Body of pancreas (tissue), 4 donors: ENCODE measurements around the gene SPAG8. TPM values are rescaled to one million over a fixed set of nuclear protein-coding genes. Genes with fewer than 3 reads are reported as not detected.

Experiments
- ATAC-seq: fragments of 150-250 bp; one replicate; pipeline ENCODE4 v1.9.1; 2016
- DNase-seq, 4 donors: peaks; one replicate each; pipeline ENCODE4 v3.0.0-alpha.2; 2019
- H3K27ac ChIP-seq, 4 donors: fragments of 200-600 bp; sonication (generic); 1 replicate in 3 of 4; 2 replicates in 1 of 4; pipeline versions ENCODE4 v1.5.1 to v1.6.1; 2016 to 2019; ENCODE audit warnings: mild to moderate bottlenecking in 1 of 4, mixed read lengths in 1 of 4, moderate library complexity in 1 of 4
- H3K27me3 ChIP-seq, 2 donors: fragments of 200-600 bp; sonication (generic); one replicate each; pipeline ENCODE4 v1.6.0; 2016; ENCODE audit warnings: mild to moderate bottlenecking in 1 of 2
- H3K36me3 ChIP-seq, 2 donors: fragments of 200-600 bp; sonication (generic); replicated peaks in 1 of 2; 2 replicates each; pipeline ENCODE4 v1.5.1; 2016; ENCODE audit warnings: low read depth in 2 of 2; ENCODE audit not compliant: insufficient read depth in 1 of 2
- H3K4me1 ChIP-seq: fragments of 200-600 bp; sonication (generic); one replicate; pipeline ENCODE4 v1.6.0; 2016
- H3K4me3 ChIP-seq, 2 donors: fragments of 200-600 bp; sonication (generic); 1 replicate in 1 of 2; 2 replicates in 1 of 2; pipeline ENCODE4 v1.5.1; 2016 to 2019
- H3K9me3 ChIP-seq, 3 donors: fragments of 200-600 bp; sonication (generic); 1 replicate in 2 of 3; 2 replicates in 1 of 3; pipeline ENCODE4 v1.5.1; 2016
- POLR2A ChIP-seq, 3 donors: fragments of 450-650 bp; IDR thresholded peaks; one replicate each; pipeline ENCODE4 v1.6.1; 2016; ENCODE audit warnings: antibody characterized with exemption in 3 of 3, mild to moderate bottlenecking in 2 of 3
- WGBS, 2 donors: methylation state at CpG; one replicate each; pipeline ENCODE4 v1.1.5; 2017; 5-methylcytosine and 5-hydroxymethylcytosine counted together
- intact Hi-C: fragments of 100-400 bp; cut with DNase I; formaldehyde crosslinking; loops from one replicate; pipeline ENCODE4 v1.15.1; 2023
- total RNA-seq, 2 donors: library from RNA; depleted of rRNA; stranded (reverse); fragments of >200 nt; gene quantifications; one replicate each; pipeline ENCODE4 v1.1.0, GENCODE V29; 2016
- TF ChIP-seq, protein P1 (sequence below), 7 experiments: fragments of 450-650 bp in 4 of 7; fragments of 200-600 bp in 3 of 7; sonication (generic) in 3 of 7; IDR thresholded peaks; one replicate each; pipeline ENCODE4 v1.5.1; 2016 to 2019; ENCODE audit warnings: antibody characterized with exemption in 7 of 7

Gene SPAG8
- total RNA-seq, 2 donors from 2014 or later, result 1.6 TPM; not detected in 1

DNA sequence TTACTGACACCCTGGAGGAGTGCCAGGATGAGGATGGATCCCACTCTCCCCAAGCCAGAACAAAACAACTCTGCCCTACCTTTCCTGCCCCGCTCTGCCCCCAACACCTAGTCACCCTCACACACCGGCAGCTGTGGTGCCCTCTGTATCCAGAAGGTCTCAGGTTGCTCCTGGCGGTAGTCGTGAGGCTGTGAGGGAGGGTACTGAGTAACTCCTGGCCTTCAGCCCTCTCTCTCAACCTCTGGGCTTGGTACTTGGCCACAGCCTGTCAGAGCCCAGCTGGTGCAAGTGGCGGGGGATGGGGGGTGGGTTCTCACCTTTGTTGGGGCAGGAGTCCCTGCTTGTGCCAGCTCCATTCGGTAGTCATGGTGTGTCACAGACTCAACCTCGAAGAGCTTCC is 1.9 kb downstream of the SPAG8 start:
- Histone ChIP-seq H3K4me1 (peaks cover 33% of the 10 kb centered on the region), H3K27me3 (no peaks in the 10 kb centered on the region), H3K4me3 (no peak overlapping the region), H3K27ac (no peak overlapping the region), H3K36me3 (peaks cover 0 to 3% of the 10 kb centered on the region in 2 donors), H3K9me3 (no peaks in the 10 kb centered on the region)
- ATAC-seq (no peak), DNase-seq (no peak)
- TF ChIP-seq POLR2A (IDR thresholded peaks at IDR 0.05), result no peak
- TF ChIP-seq, protein P1, sequence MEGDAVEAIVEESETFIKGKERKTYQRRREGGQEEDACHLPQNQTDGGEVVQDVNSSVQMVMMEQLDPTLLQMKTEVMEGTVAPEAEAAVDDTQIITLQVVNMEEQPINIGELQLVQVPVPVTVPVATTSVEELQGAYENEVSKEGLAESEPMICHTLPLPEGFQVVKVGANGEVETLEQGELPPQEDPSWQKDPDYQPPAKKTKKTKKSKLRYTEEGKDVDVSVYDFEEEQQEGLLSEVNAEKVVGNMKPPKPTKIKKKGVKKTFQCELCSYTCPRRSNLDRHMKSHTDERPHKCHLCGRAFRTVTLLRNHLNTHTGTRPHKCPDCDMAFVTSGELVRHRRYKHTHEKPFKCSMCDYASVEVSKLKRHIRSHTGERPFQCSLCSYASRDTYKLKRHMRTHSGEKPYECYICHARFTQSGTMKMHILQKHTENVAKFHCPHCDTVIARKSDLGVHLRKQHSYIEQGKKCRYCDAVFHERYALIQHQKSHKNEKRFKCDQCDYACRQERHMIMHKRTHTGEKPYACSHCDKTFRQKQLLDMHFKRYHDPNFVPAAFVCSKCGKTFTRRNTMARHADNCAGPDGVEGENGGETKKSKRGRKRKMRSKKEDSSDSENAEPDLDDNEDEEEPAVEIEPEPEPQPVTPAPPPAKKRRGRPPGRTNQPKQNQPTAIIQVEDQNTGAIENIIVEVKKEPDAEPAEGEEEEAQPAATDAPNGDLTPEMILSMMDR (IDR thresholded peaks at IDR 0.05), result no peak
- 90 to 96% methylated on average over 3 to 7 of the region's 7 CpGs for WGBS, 2 donors
- intact Hi-C loops, result no loop called here

DNA sequence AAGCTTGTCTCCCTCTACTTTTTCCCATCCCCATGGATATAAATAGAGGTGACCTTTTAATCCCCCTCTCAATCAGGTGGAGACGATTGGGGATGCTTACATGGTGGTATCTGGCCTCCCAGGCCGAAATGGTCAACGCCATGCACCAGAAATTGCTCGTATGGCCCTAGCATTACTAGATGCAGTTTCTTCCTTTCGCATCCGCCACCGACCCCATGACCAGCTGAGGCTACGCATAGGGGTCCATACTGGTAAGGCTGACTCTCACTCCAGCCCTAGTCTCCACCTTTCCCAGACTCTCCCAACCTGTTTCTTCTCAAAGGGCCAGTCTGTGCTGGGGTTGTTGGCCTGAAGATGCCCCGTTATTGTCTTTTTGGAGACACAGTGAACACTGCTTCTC is 3.6 kb downstream of the SPAG8 start:
- no peak overlapping the region for H3K4me3 ChIP-seq
- WGBS, 2 donors, result 87 to 90% methylated on average over 9 of the region's 9 CpGs
- no peak overlapping the region for H3K27ac ChIP-seq
- ATAC-seq, result no peak
- intact Hi-C loops, result no loop called here
- H3K9me3 ChIP-seq, result no peaks in the 10 kb centered on the region
- no peak for TF ChIP-seq POLR2A (IDR thresholded peaks at IDR 0.05)
- TF ChIP-seq, protein P1 (IDR thresholded peaks at IDR 0.05), result no peak
- no peak for DNase-seq
- H3K36me3 ChIP-seq, result peaks cover 0 to 3% of the 10 kb centered on the region in 2 donors
- peaks cover 23% of the 10 kb centered on the region for H3K4me1 ChIP-seq
- no peaks in the 10 kb centered on the region for H3K27me3 ChIP-seq

DNA sequence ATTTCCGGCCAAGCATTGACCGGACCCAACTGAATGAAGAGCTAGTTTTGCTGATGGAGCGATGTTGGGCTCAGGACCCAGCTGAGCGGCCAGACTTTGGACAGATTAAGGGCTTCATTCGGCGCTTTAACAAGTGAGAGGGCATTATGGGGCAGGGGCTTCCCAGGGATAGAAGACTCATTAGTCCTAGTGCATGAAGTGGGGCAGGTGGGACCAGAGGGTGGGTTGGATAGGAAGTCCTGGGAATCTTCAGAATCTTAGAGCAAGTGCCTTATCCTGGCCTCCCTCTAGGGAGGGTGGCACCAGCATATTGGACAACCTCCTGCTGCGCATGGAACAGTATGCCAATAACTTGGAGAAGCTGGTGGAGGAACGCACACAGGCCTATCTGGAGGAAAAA is 6.0 kb downstream of the SPAG8 start:
- peaks cover 0 to 3% of the 10 kb centered on the region in 2 donors for H3K36me3 ChIP-seq
- ATAC-seq (no peak), DNase-seq (no peak)
- intact Hi-C loops, result no loop called here
- H3K4me1 ChIP-seq, result peaks cover 2% of the 10 kb centered on the region
- no peak overlapping the region for H3K4me3 ChIP-seq
- no peak for TF ChIP-seq POLR2A (IDR thresholded peaks at IDR 0.05)
- TF ChIP-seq, protein P1 (IDR thresholded peaks at IDR 0.05), result no peak
- no peaks in the 10 kb centered on the region for H3K27me3 ChIP-seq
- WGBS, 2 donors, result 96 to 99% methylated on average over 8 of the region's 8 CpGs
- no peaks in the 10 kb centered on the region for H3K9me3 ChIP-seq
- H3K27ac ChIP-seq, result no peak overlapping the region

DNA sequence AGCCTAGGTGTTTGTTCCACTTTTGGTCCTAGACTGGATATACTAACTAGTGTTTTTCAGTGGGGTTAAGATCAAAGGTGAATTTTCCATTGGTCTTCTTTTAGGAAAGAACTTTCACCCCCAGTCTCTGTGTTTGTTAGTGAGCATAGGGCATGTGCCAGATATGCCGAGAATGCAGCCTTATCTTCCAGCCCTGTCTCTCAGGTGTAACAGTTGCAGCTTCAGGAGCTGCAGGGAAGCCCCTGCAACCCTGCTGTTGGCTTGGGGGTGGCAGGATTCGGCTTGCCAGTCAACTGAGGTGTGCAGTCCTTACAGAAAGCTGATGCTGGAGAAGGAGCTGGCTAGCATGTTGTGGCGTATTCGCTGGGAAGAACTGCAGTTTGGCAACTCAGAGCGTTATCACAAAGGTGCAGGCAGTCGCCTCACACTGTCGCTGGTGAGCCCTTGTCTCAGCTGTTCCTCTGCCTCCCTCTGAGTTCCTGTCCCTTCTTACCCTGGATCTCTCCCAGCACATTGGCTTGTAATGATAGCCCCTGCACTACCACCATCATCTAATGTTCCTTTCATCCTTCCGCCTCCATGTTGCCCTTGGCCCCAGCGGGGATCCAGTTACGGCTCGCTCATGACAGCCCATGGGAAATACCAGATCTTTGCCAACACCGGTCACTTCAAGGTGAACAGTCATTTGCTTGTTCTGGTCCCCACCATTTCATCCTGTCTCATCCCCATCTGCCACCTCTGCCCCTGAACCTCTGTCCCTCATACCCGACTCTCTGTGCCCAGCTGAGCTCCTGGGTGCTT is 10.5 kb downstream of the SPAG8 start:
- WGBS, 2 donors, result 79 to 86% methylated on average over 13 of the region's 13 CpGs
- Histone ChIP-seq H3K27me3 (no peaks in the 10 kb centered on the region), H3K36me3 (peaks cover 0 to 3% of the 10 kb centered on the region in 2 donors), H3K4me1 (no peaks in the 10 kb centered on the region), H3K27ac (no peak overlapping the region), H3K4me3 (no peak overlapping the region), H3K9me3 (no peaks in the 10 kb centered on the region)
- intact Hi-C loops, result no loop called here
- TF ChIP-seq POLR2A (IDR thresholded peaks at IDR 0.05), result no peak
- TF ChIP-seq, protein P1 (IDR thresholded peaks at IDR 0.05), result no peak
- no peak for ATAC-seq
- DNase-seq, result no peak

DNA sequence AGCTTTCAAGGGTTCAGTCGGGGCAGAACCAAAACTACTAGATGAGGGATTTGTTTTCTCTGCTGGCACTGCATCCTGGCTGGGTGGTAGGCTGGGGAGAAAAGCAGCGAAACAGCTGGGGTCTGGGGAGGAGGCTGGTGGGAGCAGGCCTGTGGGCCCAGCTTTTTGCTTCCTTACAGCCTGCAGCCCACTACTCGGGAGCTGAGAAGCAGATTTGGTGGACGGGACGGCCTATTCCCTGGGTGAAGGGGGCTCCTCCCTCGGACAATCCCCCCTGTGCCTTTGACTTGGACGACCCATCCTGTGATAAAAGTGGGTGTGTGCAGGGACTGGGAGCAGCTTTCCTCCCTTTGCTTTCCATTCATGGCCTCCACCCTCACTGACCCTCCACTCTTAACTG is 11.5 kb downstream of the SPAG8 start:
- no peaks in the 10 kb centered on the region for H3K36me3 ChIP-seq
- WGBS, 2 donors, result 72 to 83% methylated on average over 7 of the region's 7 CpGs
- no peak for DNase-seq
- TF ChIP-seq, protein P1 (IDR thresholded peaks at IDR 0.05), result no peak
- no peak for TF ChIP-seq POLR2A (IDR thresholded peaks at IDR 0.05)
- no peaks in the 10 kb centered on the region for H3K9me3 ChIP-seq
- H3K27me3 ChIP-seq, result no peaks in the 10 kb centered on the region
- H3K4me1 ChIP-seq, result no peaks in the 10 kb centered on the region
- ATAC-seq, result no peak
- H3K4me3 ChIP-seq, result no peak overlapping the region
- intact Hi-C loops, result no loop called here
- no peak overlapping the region for H3K27ac ChIP-seq
